GM12875 (cell line): Measurements from ENCODE around the gene COL6A3.

Source experiments
- H3K4me3 ChIP-seq: one replicate; pipeline ENCODE4 v1.5.1; 2011; ENCODE audit warnings: low read depth, low read length, control low read depth
- TF ChIP-seq, protein P1 (sequence below): IDR thresholded peaks from 2 replicates; pipeline ENCODE4 v1.5.1; 2011; ENCODE audit warnings: low read depth, mild to moderate bottlenecking, control low read depth, inconsistent platforms, low read length, moderate library complexity, borderline replicate concordance; ENCODE audit not compliant: insufficient read depth

The COL6A3 gene

DNA sequence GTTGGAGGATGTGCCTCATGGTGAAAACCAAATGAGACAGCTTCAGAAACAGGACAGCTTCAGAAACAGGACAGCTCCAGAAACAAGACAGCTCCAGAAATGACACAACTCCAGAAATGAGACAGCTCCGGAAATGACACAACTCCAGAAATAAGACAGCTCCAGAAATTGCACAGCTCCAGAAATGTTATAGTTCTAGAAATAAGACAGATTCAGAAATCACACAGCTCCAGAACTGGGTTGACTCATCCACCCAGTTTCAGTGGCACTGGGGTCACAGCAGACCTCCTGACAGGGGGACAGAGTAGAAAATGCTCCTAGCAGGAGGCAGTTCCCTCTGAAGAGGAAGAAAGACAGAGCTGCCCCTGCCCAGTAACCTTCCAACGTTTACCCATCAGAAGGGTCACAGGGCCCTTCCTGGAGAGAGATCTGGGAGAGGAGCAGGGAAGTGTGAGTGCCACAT is 26.9 kb upstream of the COL6A3 start:
- no peak overlapping the region for H3K4me3 ChIP-seq
- TF ChIP-seq, protein P1, sequence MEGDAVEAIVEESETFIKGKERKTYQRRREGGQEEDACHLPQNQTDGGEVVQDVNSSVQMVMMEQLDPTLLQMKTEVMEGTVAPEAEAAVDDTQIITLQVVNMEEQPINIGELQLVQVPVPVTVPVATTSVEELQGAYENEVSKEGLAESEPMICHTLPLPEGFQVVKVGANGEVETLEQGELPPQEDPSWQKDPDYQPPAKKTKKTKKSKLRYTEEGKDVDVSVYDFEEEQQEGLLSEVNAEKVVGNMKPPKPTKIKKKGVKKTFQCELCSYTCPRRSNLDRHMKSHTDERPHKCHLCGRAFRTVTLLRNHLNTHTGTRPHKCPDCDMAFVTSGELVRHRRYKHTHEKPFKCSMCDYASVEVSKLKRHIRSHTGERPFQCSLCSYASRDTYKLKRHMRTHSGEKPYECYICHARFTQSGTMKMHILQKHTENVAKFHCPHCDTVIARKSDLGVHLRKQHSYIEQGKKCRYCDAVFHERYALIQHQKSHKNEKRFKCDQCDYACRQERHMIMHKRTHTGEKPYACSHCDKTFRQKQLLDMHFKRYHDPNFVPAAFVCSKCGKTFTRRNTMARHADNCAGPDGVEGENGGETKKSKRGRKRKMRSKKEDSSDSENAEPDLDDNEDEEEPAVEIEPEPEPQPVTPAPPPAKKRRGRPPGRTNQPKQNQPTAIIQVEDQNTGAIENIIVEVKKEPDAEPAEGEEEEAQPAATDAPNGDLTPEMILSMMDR: no peak

DNA sequence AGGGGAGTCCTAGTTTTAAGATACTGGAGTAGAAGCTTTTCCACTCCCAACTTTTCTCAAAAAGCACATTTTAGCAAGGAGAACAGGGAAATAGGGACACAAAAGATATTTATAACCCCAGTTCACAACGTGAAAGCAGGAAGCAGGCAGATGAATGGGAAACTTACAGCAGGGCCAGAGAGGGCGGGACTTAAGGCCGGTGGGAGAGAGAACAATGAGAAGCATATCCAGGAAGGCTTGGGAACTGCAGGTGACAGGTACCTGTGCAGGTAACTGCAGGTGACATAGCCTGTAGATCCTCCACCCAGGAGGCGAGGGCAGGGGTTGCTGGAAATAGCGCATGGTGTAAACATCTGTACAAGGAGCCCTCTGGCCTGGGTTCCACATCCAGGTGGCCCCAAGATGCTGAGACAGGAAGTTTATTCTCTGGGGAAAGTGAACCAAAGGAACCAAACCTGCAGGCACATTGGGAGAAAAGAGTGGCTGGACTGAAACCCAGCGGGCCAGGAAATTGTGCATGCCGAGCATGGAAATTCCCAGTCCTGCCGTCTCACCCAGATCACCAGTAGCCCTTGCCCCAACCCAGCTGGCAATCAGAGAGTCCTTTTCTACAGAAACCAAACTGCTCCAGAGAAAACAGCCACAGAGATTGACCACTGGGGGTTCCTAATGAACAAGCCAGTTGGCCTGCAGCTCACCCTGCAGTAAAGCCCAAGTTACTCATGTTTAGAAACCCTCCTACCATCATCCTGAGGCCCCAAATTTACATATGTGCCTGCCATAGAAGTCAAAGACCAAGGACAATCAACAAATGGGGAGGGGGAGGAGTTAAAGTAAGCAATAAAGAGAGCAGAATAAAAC is 24.3 kb upstream of the COL6A3 start:
- TF ChIP-seq, protein P1: no peak
- H3K4me3 ChIP-seq: no peak overlapping the region

DNA sequence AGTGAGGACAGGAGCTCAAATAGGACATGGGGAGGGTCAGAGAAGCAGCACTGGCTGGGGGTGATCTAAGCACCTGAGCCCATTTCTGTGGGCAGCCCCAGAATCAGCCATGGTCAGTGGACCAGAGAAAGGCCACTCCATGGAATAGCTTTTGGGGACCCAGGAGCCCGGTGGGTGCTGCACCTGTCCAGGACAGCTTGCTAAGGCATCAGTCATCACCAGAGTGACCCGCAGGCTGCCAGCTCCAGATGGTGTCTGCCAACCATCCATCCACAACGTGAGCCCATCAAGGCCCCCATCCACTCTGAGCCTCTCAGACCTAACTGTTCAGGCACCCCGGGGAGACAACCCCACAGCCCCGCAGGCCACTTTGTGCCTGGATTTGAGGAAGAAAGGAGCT is 23.6 kb upstream of the COL6A3 start:
- TF ChIP-seq, protein P1: no peak
- H3K4me3 ChIP-seq: no peak overlapping the region

DNA sequence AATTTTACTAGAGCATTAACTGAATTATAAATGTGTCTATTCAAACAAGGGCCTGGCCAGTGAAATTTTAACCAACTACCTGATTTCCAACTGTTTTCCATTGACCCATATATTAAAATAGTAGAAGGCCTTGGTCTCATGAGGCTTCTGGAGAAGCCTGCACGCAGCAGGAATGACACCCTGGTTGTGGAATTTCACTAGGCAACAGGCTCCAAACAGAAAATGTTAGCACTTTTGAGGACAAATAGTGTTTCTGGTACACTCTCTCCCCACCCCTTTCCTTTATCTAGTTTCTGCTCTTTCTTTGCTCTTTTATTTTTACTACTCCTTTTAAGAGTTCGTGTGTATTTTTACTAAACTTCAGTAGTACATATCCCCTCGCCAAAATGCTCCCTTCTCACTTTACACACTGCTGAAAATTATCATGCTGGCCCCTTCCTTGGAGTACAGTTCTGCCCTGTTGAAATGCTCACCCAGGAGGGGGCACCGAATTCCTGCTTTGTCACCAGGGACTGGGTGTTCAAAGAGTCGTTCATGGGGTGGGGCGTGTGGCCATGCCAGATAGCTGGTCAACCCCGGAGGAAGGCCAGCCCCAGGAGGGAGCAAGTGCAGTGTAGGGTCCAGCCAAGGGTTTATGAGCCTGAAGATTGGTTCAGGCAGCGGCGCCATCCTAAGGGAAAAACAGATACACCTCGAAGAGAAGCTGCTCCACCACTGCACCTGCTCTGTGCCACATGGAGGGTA is 22.1 kb upstream of the COL6A3 start:
- TF ChIP-seq, protein P1: no peak
- no peak overlapping the region for H3K4me3 ChIP-seq

DNA sequence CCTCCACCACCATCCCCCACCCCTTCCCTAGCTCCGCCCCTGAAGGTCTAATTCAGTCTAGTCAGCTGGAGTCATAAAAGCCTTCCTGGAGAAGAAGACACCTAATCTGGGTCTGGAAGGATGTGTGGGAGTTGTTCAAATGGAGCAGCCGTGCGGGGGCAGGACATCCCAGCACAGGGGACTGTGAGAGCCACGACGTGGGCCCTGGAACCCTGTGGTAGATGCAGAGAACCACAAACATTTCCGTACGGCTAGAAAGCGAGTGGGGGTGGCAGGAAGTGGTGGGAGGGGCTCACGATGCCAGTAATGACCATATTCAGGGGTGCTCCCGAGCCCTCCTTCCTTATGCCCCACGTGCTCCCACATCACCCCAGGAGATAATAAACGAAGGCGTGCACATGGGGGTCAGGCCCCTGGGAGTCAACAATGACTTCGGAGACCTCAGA is 20.9 kb upstream of the COL6A3 start:
- H3K4me3 ChIP-seq: no peak overlapping the region
- TF ChIP-seq, protein P1: no peak

DNA sequence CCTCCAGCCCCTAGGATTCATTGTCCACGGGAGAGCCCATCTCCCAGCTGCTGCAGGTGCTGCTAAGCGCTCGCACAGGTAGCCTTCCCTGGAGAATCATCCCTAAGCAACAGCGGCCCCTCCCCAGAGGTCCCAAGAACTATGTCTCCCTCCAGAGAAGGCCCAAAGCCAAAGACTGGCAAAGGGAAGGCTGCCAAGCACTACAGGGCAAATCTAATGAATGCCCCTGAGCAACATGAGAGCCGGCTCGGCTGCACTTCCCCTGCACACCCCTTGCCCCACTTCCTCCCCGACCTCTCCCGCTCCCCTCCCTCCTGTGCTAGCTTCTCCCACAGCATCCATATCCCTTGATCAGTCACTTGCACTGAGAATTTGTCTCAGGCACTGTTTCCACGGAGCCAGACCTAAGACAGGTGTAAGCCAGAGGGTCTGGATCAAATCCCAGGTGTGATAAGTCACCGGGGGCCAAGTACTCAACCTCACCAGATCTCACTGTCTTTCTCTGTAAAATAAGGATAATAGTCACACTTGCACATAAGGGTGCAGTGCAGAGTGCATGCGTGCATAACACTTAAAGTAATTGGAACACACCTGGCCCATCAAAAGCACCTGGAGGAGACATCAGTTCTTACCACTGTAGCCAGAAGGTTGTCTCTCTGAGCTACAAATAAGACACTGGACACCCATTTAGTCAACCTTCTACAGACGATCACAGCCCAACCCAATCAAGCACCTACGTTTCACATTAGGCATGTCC is 20.1 kb upstream of the COL6A3 start:
- no peak overlapping the region for H3K4me3 ChIP-seq
- TF ChIP-seq, protein P1: no peak
